ENCODE data around the gene GCGR.

GCGR gene

GRCh38 chr17:81803728-81804558 is at the start of gene GCGR:
GCGR (plus strand) TSS chr17:81804150; CDS start chr17:81809019, 4,869 bp downstream.
- TF ChIP-seq, protein P1, sequence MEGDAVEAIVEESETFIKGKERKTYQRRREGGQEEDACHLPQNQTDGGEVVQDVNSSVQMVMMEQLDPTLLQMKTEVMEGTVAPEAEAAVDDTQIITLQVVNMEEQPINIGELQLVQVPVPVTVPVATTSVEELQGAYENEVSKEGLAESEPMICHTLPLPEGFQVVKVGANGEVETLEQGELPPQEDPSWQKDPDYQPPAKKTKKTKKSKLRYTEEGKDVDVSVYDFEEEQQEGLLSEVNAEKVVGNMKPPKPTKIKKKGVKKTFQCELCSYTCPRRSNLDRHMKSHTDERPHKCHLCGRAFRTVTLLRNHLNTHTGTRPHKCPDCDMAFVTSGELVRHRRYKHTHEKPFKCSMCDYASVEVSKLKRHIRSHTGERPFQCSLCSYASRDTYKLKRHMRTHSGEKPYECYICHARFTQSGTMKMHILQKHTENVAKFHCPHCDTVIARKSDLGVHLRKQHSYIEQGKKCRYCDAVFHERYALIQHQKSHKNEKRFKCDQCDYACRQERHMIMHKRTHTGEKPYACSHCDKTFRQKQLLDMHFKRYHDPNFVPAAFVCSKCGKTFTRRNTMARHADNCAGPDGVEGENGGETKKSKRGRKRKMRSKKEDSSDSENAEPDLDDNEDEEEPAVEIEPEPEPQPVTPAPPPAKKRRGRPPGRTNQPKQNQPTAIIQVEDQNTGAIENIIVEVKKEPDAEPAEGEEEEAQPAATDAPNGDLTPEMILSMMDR (IDR thresholded peaks at IDR 0.05; ENCODE audit: insufficient read depth, low read depth, low read length, missing control alignments): no peak
- no peak within 1 kb of the TSS for H3K4me3 ChIP-seq (ENCODE audit: low read depth, low read length)
- DNase-seq (ENCODE audit: low read depth): no peak

DNA sequence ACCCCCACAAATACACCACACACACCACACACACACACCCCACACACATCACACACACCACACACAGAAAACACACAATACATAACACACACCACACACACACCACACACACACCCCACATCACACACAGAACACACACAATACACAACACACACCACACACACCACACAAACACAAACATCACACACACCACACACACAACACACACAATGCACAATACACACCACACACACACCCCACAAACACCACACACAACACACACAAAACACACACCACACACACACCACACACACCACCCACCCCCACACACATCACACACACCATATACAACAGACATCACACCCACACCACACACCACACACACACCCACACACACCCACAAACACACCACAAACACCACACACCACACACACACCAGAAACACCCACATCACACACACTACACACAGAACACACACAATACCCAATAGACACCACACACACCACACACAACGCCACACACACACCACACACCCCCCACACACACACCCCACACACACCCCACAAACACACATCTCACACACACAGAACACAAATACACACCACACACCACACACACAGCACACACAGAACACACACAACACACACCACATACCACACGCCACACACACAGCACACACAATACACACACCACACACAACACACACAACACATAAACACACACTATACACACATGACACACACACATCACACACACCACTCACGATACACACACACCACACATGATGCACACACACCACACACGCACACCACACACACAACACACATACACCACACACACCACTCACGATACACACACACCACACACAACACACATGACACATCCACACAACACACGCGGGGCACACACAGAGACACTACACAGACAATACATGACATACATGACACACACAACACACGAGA is 11.0 kb upstream of the GCGR start:
- no peak overlapping the region for H3K4me3 ChIP-seq (ENCODE audit: low read depth, low read length)
- TF ChIP-seq, protein P1 (IDR thresholded peaks at IDR 0.05; ENCODE audit: insufficient read depth, low read depth, low read length, missing control alignments): no peak
- DNase-seq (ENCODE audit: low read depth): no peak

DNA sequence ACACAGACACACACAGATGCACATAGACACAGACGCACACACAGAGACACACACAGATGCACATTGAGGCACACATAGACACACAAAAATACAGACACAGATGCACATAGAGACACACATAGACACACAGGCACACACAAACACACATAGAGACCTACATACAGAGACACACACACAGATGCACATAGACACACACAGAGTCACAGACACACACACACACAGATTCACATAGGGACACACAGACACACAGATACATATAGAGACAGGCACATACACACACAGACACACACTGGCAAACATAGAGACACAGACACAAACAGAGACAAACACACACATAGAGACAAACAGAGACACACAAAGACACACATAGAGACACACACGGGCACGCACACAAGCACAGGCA is 9.9 kb upstream of the GCGR start:
- no peak overlapping the region for H3K4me3 ChIP-seq (ENCODE audit: low read depth, low read length)
- TF ChIP-seq, protein P1 (IDR thresholded peaks at IDR 0.05; ENCODE audit: insufficient read depth, low read depth, low read length, missing control alignments): no peak
- DNase-seq (ENCODE audit: low read depth): no peak

DNA sequence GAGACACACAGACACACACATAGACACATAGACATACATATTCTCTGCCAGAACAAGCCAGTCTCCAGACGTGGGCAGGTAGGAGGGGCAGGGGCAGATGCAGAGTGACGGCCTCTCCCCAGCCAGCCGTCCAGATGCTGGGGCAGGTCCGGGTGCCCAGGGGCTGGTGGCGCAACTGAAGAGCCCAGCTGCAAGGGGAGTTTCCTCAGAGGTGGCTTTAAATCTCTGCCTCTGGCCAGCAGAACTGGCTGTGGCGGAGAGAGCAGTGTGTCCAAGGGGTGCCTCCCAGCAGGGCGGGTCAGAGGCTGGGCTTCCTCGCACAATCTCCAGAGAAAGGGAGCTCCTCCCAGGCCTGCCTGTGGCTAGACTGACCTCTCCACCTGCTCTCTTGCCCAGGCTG is 9.4 kb upstream of the GCGR start:
- DNase-seq (ENCODE audit: low read depth): no peak
- TF ChIP-seq, protein P1 (IDR thresholded peaks at IDR 0.05; ENCODE audit: insufficient read depth, low read depth, low read length, missing control alignments): no peak

DNA sequence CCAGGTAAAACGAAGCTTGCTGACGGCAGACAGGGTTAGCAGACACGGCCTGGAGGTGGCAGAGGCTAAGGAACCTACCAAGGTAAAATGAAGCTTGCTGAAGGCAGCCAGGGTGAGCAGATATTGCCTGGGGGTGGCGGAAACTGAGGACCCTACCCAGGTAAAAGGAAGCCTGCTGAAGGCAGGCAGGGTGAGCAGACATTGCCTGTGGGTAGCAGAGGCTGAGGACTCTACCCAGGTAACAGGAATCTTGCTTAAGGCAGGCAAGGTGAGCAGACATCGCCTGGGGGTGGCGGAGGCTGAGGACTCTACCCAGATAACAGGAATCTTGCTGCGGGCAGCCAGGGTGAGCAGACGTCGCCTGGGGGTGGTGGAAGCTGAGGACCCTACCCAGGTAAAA is 2.6 kb upstream of the GCGR start:
- TF ChIP-seq, protein P1 (IDR thresholded peaks at IDR 0.05; ENCODE audit: insufficient read depth, low read depth, low read length, missing control alignments): no peak
- DNase-seq (ENCODE audit: low read depth): no peak

More for the DNA sequence above, 9.4 kb upstream of the GCGR start:
- H3K4me3 ChIP-seq (ENCODE audit: low read depth, low read length): no peak overlapping the region

DNA sequence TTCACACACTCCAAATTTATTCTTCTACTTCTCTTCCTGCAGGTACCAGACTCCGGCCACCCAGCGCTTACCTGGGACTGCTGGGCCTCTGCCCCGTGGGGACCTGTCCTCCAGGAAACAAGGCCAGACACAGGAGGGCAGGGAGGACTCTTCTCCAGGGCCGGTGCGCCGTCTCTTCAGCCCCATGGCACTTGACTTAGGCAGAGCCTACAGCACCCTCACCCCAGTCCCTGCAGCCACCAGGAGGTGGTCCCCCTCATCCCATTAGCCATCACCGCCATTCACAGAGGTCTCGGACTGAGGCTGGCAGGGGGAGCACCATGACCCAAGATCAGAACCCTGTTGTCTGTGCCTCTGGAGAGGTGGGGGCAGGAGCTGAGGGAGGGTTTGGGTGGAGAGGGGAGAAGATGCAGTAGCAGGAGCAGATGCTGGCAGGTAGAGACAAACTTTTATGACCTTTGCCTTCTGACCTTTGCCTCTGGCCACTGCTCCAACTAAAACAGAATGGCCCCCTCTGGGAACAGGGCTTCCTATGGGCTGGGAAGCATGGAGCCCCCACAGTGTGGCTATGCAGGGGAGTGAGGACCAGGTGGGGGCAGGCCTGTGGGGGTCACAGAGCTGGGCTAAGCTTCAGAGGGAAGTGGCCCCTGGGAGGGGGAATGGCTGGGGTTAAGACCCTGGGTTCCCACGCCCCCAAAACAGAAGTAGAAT is 1.7 kb upstream of the GCGR start:
- TF ChIP-seq, protein P1 (IDR thresholded peaks at IDR 0.05; ENCODE audit: insufficient read depth, low read depth, low read length, missing control alignments): no peak
- no peak overlapping the region for H3K4me3 ChIP-seq (ENCODE audit: low read depth, low read length)
- DNase-seq (ENCODE audit: low read depth): no peak

More for the DNA sequence above, 2.6 kb upstream of the GCGR start:
- H3K4me3 ChIP-seq (ENCODE audit: low read depth, low read length): no peak overlapping the region
